ENCODE results near the gene HMGB3. TPM values are rescaled to one million over a fixed set of nuclear protein-coding genes. Genes with fewer than 3 reads are reported as not detected.
"Not testable (repeated sequence)": the region's sequence is repeated elsewhere in the genome, so short reads cannot be mapped to it uniquely, and the experiment has no call there.

Gene HMGB3
- total RNA-seq, 2 experiments from 2014 or later = 24.5 to 25.4 TPM

GRCh38 chrX:150955590-150955989, 27.5 kb upstream of the HMGB3 start:
- CTCF ChIA-PET = no interaction called here
- Mint-ChIP-seq H3K27me3 (no peaks in the 10 kb centered on the region), H3K36me3 (ENCODE audit: low read depth) (no peaks in the 10 kb centered on the region), H3K27ac (no peak overlapping the region), H3K9me3 (no peaks in the 10 kb centered on the region), H3K4me3 (no peak overlapping the region), H3K4me1 (ENCODE audit: low read depth) (no peaks in the 10 kb centered on the region)
- no peak for TF ChIP-seq CTCF (IDR thresholded peaks at IDR 0.05)
- DNase-seq (no peak), ATAC-seq (no peak)
- POLR2A ChIA-PET = no interaction called here
- intact Hi-C loops (cut with micrococcal nuclease) = no loop called here

GRCh38 chrX:150958177-150958576, 25.0 kb upstream of the HMGB3 start:
- Mint-ChIP-seq H3K36me3 (ENCODE audit: low read depth) (no peaks in the 10 kb centered on the region), H3K4me3 (no peak overlapping the region), H3K27ac (no peak overlapping the region), H3K4me1 (ENCODE audit: low read depth) (no peaks in the 10 kb centered on the region), H3K27me3 (no peaks in the 10 kb centered on the region), H3K9me3 (no peaks in the 10 kb centered on the region)
- intact Hi-C loops (cut with micrococcal nuclease) = no loop called here
- ATAC-seq (no peak), DNase-seq (no peak)
- TF ChIP-seq CTCF (IDR thresholded peaks at IDR 0.05) = no peak
- CTCF ChIA-PET = no interaction called here
- POLR2A ChIA-PET = no interaction called here

GRCh38 chrX:150959557-150959956, 23.6 kb upstream of the HMGB3 start:
- POLR2A ChIA-PET = no interaction called here
- DNase-seq (no peak), ATAC-seq (no peak)
- Mint-ChIP-seq H3K4me1 (ENCODE audit: low read depth) (no peaks in the 10 kb centered on the region), H3K36me3 (ENCODE audit: low read depth) (no peaks in the 10 kb centered on the region), H3K4me3 (no peak overlapping the region), H3K9me3 (no peaks in the 10 kb centered on the region), H3K27ac (no peak overlapping the region), H3K27me3 (no peaks in the 10 kb centered on the region)
- no peak for TF ChIP-seq CTCF (IDR thresholded peaks at IDR 0.05)
- intact Hi-C loops (cut with micrococcal nuclease) = no loop called here
- CTCF ChIA-PET = no interaction called here

GRCh38 chrX:150961631-150962030, 21.5 kb upstream of the HMGB3 start:
- POLR2A ChIA-PET = no interaction called here
- CTCF ChIA-PET = no interaction called here
- TF ChIP-seq CTCF (IDR thresholded peaks at IDR 0.05) = no peak
- H3K4me3 Mint-ChIP-seq = no peak overlapping the region
- H3K27me3 Mint-ChIP-seq = no peaks in the 10 kb centered on the region
- H3K36me3 Mint-ChIP-seq (ENCODE audit: low read depth) = no peaks in the 10 kb centered on the region
- DNase-seq (no peak), ATAC-seq (no peak)
- no peaks in the 10 kb centered on the region for H3K9me3 Mint-ChIP-seq
- H3K27ac Mint-ChIP-seq = no peak overlapping the region
- intact Hi-C loops (cut with micrococcal nuclease) = no loop called here
- no peaks in the 10 kb centered on the region for H3K4me1 Mint-ChIP-seq (ENCODE audit: low read depth)

- H3K4me1 Mint-ChIP-seq (ENCODE audit: low read depth); intact Hi-C loops (cut with micrococcal nuclease); ATAC-seq; DNase-seq; H3K9me3 Mint-ChIP-seq; POLR2A ChIA-PET; H3K4me3 Mint-ChIP-seq; H3K36me3 Mint-ChIP-seq (ENCODE audit: low read depth); H3K27me3 Mint-ChIP-seq; H3K27ac Mint-ChIP-seq: not testable (repeated sequence)
- CTCF ChIA-PET = interaction anchor here (1.3 kb wide), 1 partner anchor 192 kb away, joined by 4 read pairs; no protein-coding TSS in a partner anchor
Measured at GRCh38 chrX:150964416-150964815, 18.7 kb upstream of the HMGB3 start.

GRCh38 chrX:150966235-150966634, 16.9 kb upstream of the HMGB3 start:
- TF ChIP-seq CTCF (IDR thresholded peaks at IDR 0.05) = no peak
- no peak for ATAC-seq
- ChIA-PET POLR2A (interaction anchor here (0.6 kb wide), 1 partner anchor 50 kb away, joined by 3 read pairs; no protein-coding TSS in a partner anchor), CTCF (no interaction called here)
- intact Hi-C loops (cut with micrococcal nuclease) = no loop called here
- no peak for DNase-seq
- H3K36me3 Mint-ChIP-seq (ENCODE audit: low read depth) = no peaks in the 10 kb centered on the region
- H3K9me3 Mint-ChIP-seq = no peaks in the 10 kb centered on the region
- no peak overlapping the region for H3K4me3 Mint-ChIP-seq
- no peaks in the 10 kb centered on the region for H3K27me3 Mint-ChIP-seq
- H3K4me1 Mint-ChIP-seq (ENCODE audit: low read depth) = no peaks in the 10 kb centered on the region
- no peak overlapping the region for H3K27ac Mint-ChIP-seq

Measured in activated CD8-positive, alpha-beta T cell treated with anti-CD3 and anti-CD28 coated beads for 36 hours (primary cell).